OCI-LY7 (cell line): ENCODE results near the gene ZNF800.

Experiments
- EZH2phosphoT487 ChIP-seq: fragments of 200-600 bp; sonication (generic); IDR thresholded peaks from 2 replicates; pipeline ENCODE4 v1.6.1; 2018; ENCODE audit warnings: low read depth, borderline replicate concordance, mild to moderate bottlenecking, mixed run types, antibody characterized with exemption, low read length, moderate library complexity, mixed read lengths
- TF ChIP-seq, protein P1 (sequence below): fragments of 200-600 bp; sonication (generic); conservative IDR thresholded peaks from 2 replicates; pipeline ENCODE4 v1.5.1; 2014; ENCODE audit warnings: mild to moderate bottlenecking, antibody characterized with exemption, low read length, moderate library complexity, mixed read lengths

DNA sequence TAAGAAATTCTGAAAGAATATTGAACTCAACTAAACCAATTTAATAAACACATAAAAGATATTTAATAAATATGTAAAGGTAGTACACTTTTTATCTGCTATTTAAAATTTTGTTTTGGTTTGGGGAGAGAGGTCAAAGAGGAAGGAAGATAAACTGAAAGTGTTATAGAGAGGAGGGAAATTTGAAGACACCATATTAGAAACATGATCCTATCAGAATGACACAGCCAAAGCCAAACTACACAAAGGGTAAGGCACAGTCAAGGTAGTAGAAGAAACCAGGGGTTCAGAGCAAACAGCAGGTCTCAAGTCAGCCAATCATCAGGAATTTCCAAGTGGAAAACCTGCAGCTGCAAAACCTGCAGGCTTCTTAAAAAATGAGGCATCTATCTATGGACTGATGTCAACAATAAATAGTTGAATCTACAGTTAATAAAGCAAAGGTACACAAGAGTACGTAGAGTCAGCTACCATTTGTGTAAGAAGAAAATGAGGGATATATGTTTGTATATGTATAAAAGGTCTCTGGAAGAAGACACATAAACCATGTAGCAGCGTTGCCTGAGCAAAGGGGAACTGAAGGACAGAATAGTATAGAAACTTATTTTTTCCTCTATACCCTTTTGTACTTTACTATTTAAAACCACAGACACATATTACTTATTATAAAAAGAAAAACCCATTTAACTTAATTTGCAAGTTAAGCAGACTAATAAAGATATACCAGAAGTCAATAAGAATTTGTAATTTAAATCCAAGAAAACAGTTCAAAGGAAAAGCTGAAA is 10.0 kb downstream of the ZNF800 start:
- TF ChIP-seq, protein P1, sequence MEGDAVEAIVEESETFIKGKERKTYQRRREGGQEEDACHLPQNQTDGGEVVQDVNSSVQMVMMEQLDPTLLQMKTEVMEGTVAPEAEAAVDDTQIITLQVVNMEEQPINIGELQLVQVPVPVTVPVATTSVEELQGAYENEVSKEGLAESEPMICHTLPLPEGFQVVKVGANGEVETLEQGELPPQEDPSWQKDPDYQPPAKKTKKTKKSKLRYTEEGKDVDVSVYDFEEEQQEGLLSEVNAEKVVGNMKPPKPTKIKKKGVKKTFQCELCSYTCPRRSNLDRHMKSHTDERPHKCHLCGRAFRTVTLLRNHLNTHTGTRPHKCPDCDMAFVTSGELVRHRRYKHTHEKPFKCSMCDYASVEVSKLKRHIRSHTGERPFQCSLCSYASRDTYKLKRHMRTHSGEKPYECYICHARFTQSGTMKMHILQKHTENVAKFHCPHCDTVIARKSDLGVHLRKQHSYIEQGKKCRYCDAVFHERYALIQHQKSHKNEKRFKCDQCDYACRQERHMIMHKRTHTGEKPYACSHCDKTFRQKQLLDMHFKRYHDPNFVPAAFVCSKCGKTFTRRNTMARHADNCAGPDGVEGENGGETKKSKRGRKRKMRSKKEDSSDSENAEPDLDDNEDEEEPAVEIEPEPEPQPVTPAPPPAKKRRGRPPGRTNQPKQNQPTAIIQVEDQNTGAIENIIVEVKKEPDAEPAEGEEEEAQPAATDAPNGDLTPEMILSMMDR: no peak
- no peak for TF ChIP-seq EZH2phosphoT487
